ENCODE results near the gene SHH. TPM values are rescaled to one million over a fixed set of nuclear protein-coding genes. Genes with fewer than 3 reads are reported as not detected.

SHH gene
- total and polyA plus RNA-seq, 9 donors: 0.33 to 0.48 TPM; not detected in 7

DNA sequence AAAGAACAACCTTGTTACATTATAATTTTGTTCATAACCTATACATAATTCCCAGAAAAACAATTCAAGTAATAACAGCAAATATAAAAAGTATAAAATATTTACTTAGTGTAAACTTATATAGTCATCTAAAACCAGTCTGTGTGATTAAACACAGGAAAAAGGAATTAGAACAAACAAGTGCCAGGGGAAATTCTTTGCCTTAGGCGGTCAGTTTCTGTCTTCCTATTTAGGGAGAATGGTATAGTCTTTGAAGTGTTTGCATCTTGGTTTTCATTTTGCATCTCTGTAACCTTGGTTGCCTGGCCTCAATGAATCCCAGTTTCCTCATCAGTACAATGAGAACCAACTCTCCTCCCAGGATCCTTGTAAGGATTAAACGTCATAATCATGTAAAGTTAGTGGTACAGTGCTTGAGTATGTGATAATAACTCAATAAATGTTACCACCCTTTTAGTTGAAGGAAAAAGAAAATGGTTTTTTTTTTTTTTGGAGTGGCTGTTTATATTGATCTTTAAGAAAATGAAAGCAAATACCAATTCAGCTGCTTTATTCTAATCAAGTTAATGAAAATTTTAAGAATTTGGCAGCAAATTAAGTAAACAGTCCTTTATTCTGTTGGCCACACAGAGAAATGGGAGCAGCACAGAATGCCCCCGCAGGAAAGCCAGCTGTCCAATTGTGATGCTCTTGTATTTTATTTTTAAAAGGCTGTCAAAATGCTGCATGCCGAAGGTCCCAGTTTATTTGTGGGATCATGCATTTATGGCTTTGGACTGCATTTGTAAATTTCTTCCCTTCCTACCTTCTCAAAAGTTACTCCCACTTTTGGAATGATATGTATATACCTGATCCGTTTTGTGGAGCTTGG is 61.8 kb downstream of the SHH start:
- peaks cover 13% of the 10 kb centered on the region for H3K4me1 ChIP-seq (ENCODE audit: insufficient read depth)
- WGBS, 3 donors: 30 to 52% (median 38%) methylated on average over 5 of the region's 5 CpGs
- no peak for DNase-seq
- H3K36me3 ChIP-seq: no peaks in the 10 kb centered on the region
- H3K4me3 ChIP-seq: no peak overlapping the region
- no peaks in the 10 kb centered on the region for H3K27me3 ChIP-seq
- H3K27ac ChIP-seq: no peak overlapping the region
- no peak for TF ChIP-seq POLR2A (IDR thresholded peaks at IDR 0.05)
- no peaks in the 10 kb centered on the region for H3K9me3 ChIP-seq
- intact Hi-C loops (cut with DNase I): no loop called here

Other genes starting within 250 kb of the SHH start
- 10 to 100 TPM; 27.0 to 62.0 (median 52.1) TPM for gene RBM33, start 167.8 kb downstream of the SHH start, total RNA-seq
- gene RBM33, start 167.8 kb downstream of the SHH start, polyA plus RNA-seq: 10 to 100 TPM; 19.8 to 22.0 TPM